GF-D8 (cell line): ENCODE results near the gene PLEKHA1.

Experiments used
- DNase-seq: peaks from one replicate; lab custom pipeline; 2025; lab: John Stamatoyannopoulos, UW

Gene PLEKHA1

GRCh38 chr10:122379041-122379440, 4.5 kb downstream of the PLEKHA1 start:
- no peak for DNase-seq

- DNase-seq, result no peak
These were observed 5.0 kb downstream of the PLEKHA1 start for GRCh38 chr10:122379537-122379936.

GRCh38 chr10:122380703-122381102, 6.2 kb downstream of the PLEKHA1 start:
- no peak for DNase-seq

- DNase-seq, result no peak
These were observed 7.2 kb downstream of the PLEKHA1 start for GRCh38 chr10:122381680-122382079.

GRCh38 chr10:122386514-122386913, 12.0 kb downstream of the PLEKHA1 start:
- DNase-seq, result no peak

- DNase-seq, result no peak
These were observed 13.1 kb downstream of the PLEKHA1 start for GRCh38 chr10:122387572-122387971.

- no peak for DNase-seq
These were observed 13.9 kb downstream of the PLEKHA1 start for GRCh38 chr10:122388287-122388997.

- no peak for DNase-seq
These were observed 15.8 kb downstream of the PLEKHA1 start for GRCh38 chr10:122390271-122390670.

- DNase-seq, result no peak
These were observed 16.2 kb downstream of the PLEKHA1 start for GRCh38 chr10:122390679-122391078.

- DNase-seq, result no peak
These were observed 17.4 kb downstream of the PLEKHA1 start for GRCh38 chr10:122391875-122392274.

GRCh38 chr10:122392835-122393234, 18.3 kb downstream of the PLEKHA1 start:
- DNase-seq, result no peak

- no peak for DNase-seq
These were observed 18.8 kb downstream of the PLEKHA1 start for GRCh38 chr10:122393288-122393687.

- DNase-seq, result no peak
These were observed 28.1 kb downstream of the PLEKHA1 start for GRCh38 chr10:122402548-122403131.

- no peak for DNase-seq
These were observed 30.1 kb downstream of the PLEKHA1 start for GRCh38 chr10:122404576-122404975.

GRCh38 chr10:122407375-122408125, 33.0 kb downstream of the PLEKHA1 start:
- DNase-seq, result no peak

GRCh38 chr10:122413327-122413726, 38.8 kb downstream of the PLEKHA1 start:
- DNase-seq, result no peak

- no peak for DNase-seq
These were observed 43.2 kb downstream of the PLEKHA1 start for GRCh38 chr10:122417667-122418066.

- DNase-seq, result no peak
These were observed 44.5 kb downstream of the PLEKHA1 start for GRCh38 chr10:122419016-122419415.

GRCh38 chr10:122419876-122420623, 45.5 kb downstream of the PLEKHA1 start:
- DNase-seq, result no peak

- DNase-seq, result no peak
These were observed 46.1 kb downstream of the PLEKHA1 start for GRCh38 chr10:122420624-122421007.

GRCh38 chr10:122421054-122421625, 46.6 kb downstream of the PLEKHA1 start:
- no peak for DNase-seq

- no peak for DNase-seq
These were observed 47.2 kb downstream of the PLEKHA1 start for GRCh38 chr10:122421742-122422141.
